IPS DF 6.9 (cell line): ENCODE measurements around the gene CCDC24.
A peak's percentile ranks its signal among the peaks of the same experiment; 100 is the strongest.

Experiments
- DNase-seq: peaks from one replicate; pipeline ENCODE4 v3.0.0-alpha.2; 2013; ENCODE audit warnings: low read depth, low spot score
- H3K27ac ChIP-seq: one replicate; pipeline ENCODE4 v1.5.1; 2013; ENCODE audit warnings: low read length, control low read depth
- H3K27me3 ChIP-seq: 2 replicates; pipeline ENCODE4 v1.6.1; 2013; ENCODE audit warnings: mild to moderate bottlenecking, low read length; ENCODE audit not compliant: control insufficient read depth, insufficient read depth
- H3K36me3 ChIP-seq: 2 replicates; pipeline ENCODE4 v1.6.1; 2013; ENCODE audit warnings: low read length; ENCODE audit not compliant: control insufficient read depth, insufficient read depth
- H3K4me1 ChIP-seq: 2 replicates; pipeline ENCODE4 v1.6.1; 2013; ENCODE audit warnings: low read length; ENCODE audit not compliant: control insufficient read depth, insufficient read depth
- H3K4me3 ChIP-seq: 2 replicates; pipeline ENCODE4 v1.5.1; 2013; ENCODE audit warnings: mild to moderate bottlenecking, low read length
- H3K9me3 ChIP-seq: 2 replicates; pipeline ENCODE4 v1.6.1; 2013; ENCODE audit warnings: low read length, inconsistent platforms; ENCODE audit not compliant: control insufficient read depth, insufficient read depth
- WGBS: extraction: QIAGEN DNeasy Blood & Tissue Kit; methylation state at CpG from one replicate; pipeline ENCODE4 v1.1.7; 2013; ENCODE audit warnings: mixed read lengths, missing lambda C conversion rate; ENCODE audit not compliant: insufficient read length, insufficient coverage; 5-methylcytosine and 5-hydroxymethylcytosine counted together

CCDC24 gene

GRCh38 chr1:43979528-43980254 is 11.7 kb upstream of the CCDC24 start:
- DNase-seq = no peak
- Histone ChIP-seq H3K27me3 (no peaks in the 10 kb centered on the region), H3K27ac (no peak overlapping the region), H3K36me3 (peaks cover 6% of the 10 kb centered on the region; the same call in 1 of the 2 replicates), H3K9me3 (no peaks in the 10 kb centered on the region), H3K4me1 (peaks cover 4% of the 10 kb centered on the region; the same call in 1 of the 2 replicates), H3K4me3 (peak overlapping the region; percentile 55; the same call in 1 of the 2 replicates)
- no CpG with 5 or more reads among the region's 45 CpGs for WGBS

- Histone ChIP-seq H3K36me3 (peaks cover 12% of the 10 kb centered on the region; the same call in 1 of the 2 replicates), H3K4me3 (peak overlapping the region; percentile 55; the same call in 1 of the 2 replicates), H3K9me3 (no peaks in the 10 kb centered on the region), H3K27me3 (no peaks in the 10 kb centered on the region), H3K27ac (no peak overlapping the region), H3K4me1 (peaks cover 4% of the 10 kb centered on the region; the same call in 1 of the 2 replicates)
- DNase-seq = no peak
- WGBS = no CpG with 5 or more reads among the region's 13 CpGs
Observed at GRCh38 chr1:43980255-43981134, 10.9 kb upstream of the CCDC24 start.

GRCh38 chr1:43981135-43981491 is 10.3 kb upstream of the CCDC24 start:
- Histone ChIP-seq H3K36me3 (peaks cover 13% of the 10 kb centered on the region; the same call in 1 of the 2 replicates), H3K4me1 (peaks cover 2% of the 10 kb centered on the region; the same call in 1 of the 2 replicates), H3K27ac (no peak overlapping the region), H3K4me3 (no peak overlapping the region), H3K9me3 (no peaks in the 10 kb centered on the region), H3K27me3 (no peaks in the 10 kb centered on the region)
- no CpG with 5 or more reads among the region's 20 CpGs for WGBS
- no peak for DNase-seq

- H3K36me3 ChIP-seq = peaks cover 12% of the 10 kb centered on the region; the same call in 1 of the 2 replicates
Observed at GRCh38 chr1:43981636-43982035, 9.8 kb upstream of the CCDC24 start.

GRCh38 chr1:43982241-43982640 is 9.2 kb upstream of the CCDC24 start:
- DNase-seq = no peak
- Histone ChIP-seq H3K27me3 (no peaks in the 10 kb centered on the region), H3K9me3 (no peaks in the 10 kb centered on the region), H3K4me3 (no peak overlapping the region), H3K4me1 (peaks cover 2% of the 10 kb centered on the region; the same call in 1 of the 2 replicates), H3K27ac (no peak overlapping the region), H3K36me3 (peaks cover 12% of the 10 kb centered on the region; the same call in 1 of the 2 replicates)
- WGBS = no CpG with 5 or more reads among the region's 8 CpGs

More at GRCh38 chr1:43981636-43982035, 9.8 kb upstream of the CCDC24 start:
- DNase-seq = no peak
- no CpG with 5 or more reads among the region's 20 CpGs for WGBS
- H3K9me3 ChIP-seq = no peaks in the 10 kb centered on the region
- no peaks in the 10 kb centered on the region for H3K27me3 ChIP-seq
- H3K4me3 ChIP-seq = no peak overlapping the region
- no peak overlapping the region for H3K27ac ChIP-seq
- peaks cover 2% of the 10 kb centered on the region; the same call in 1 of the 2 replicates for H3K4me1 ChIP-seq

- 100% methylated on average over 2 of the region's 15 CpGs for WGBS
- no peak overlapping the region for H3K4me3 ChIP-seq
- H3K27ac ChIP-seq = no peak overlapping the region
- H3K36me3 ChIP-seq = peaks cover 12% of the 10 kb centered on the region; the same call in 1 of the 2 replicates
- H3K9me3 ChIP-seq = no peaks in the 10 kb centered on the region
- H3K4me1 ChIP-seq = peaks cover 2% of the 10 kb centered on the region; the same call in 1 of the 2 replicates
- no peaks in the 10 kb centered on the region for H3K27me3 ChIP-seq
- no peak for DNase-seq
Observed at GRCh38 chr1:43982808-43983207, 8.6 kb upstream of the CCDC24 start.

GRCh38 chr1:43983253-43983899 is 8.0 kb upstream of the CCDC24 start:
- H3K4me3 ChIP-seq = no peak overlapping the region
- H3K4me1 ChIP-seq = peaks cover 2% of the 10 kb centered on the region; the same call in 1 of the 2 replicates
- H3K27ac ChIP-seq = no peak overlapping the region
- no CpG with 5 or more reads among the region's 12 CpGs for WGBS
- no peaks in the 10 kb centered on the region for H3K9me3 ChIP-seq
- peaks cover 12% of the 10 kb centered on the region; the same call in 1 of the 2 replicates for H3K36me3 ChIP-seq
- H3K27me3 ChIP-seq = no peaks in the 10 kb centered on the region
- DNase-seq = no peak

- Histone ChIP-seq H3K4me1 (peaks cover 2% of the 10 kb centered on the region; the same call in 1 of the 2 replicates), H3K36me3 (peaks cover 12% of the 10 kb centered on the region; the same call in 1 of the 2 replicates), H3K27me3 (no peaks in the 10 kb centered on the region), H3K9me3 (no peaks in the 10 kb centered on the region), H3K4me3 (no peak overlapping the region), H3K27ac (no peak overlapping the region)
- no CpG with 5 or more reads among the region's 16 CpGs for WGBS
- DNase-seq = no peak
Observed at GRCh38 chr1:43984855-43985254, 6.5 kb upstream of the CCDC24 start.

GRCh38 chr1:43985984-43986595 is 5.3 kb upstream of the CCDC24 start:
- Histone ChIP-seq H3K4me1 (peaks cover 2% of the 10 kb centered on the region; the same call in 1 of the 2 replicates), H3K36me3 (peaks cover 12% of the 10 kb centered on the region; the same call in 1 of the 2 replicates)
- no CpG with 5 or more reads among the region's 4 CpGs for WGBS

More at GRCh38 chr1:43985984-43986595, 5.3 kb upstream of the CCDC24 start:
- H3K27ac ChIP-seq = no peak overlapping the region
- H3K4me3 ChIP-seq = no peak overlapping the region
- H3K9me3 ChIP-seq = no peaks in the 10 kb centered on the region
- DNase-seq = no peak
- no peaks in the 10 kb centered on the region for H3K27me3 ChIP-seq
